WTC11 (cell line): ENCODE results near the gene CDH13. TPM values are rescaled to one million over a fixed set of nuclear protein-coding genes. Genes with fewer than 3 reads are reported as not detected.

ENCODE experiments used
- ATAC-seq: fragments of 200-7000 bp; cut with Tn5 transposase; 2 replicates; pipeline ENCODE4 v1.10.0; 2021; ENCODE audit warnings: mild to moderate bottlenecking, moderate library complexity
- CTCF ChIA-PET: fragments of 300-600 bp; sonication (Branson Sonifier 250); formaldehyde crosslinking; loops from one replicate; lab custom pipeline; 2021; ENCODE audit warnings: antibody characterized with exemption; lab: Charles Lee
- POLR2A ChIA-PET: fragments of 350-600 bp; sonication (Branson Sonifier 250); formaldehyde crosslinking; loops from one replicate; lab custom pipeline; 2021; ENCODE audit warnings: antibody characterized with exemption; lab: Charles Lee
- DNase-seq: peaks from one replicate; pipeline ENCODE4 v3.0.0; 2021; ENCODE audit warnings: low spot score
- H3K27ac Mint-ChIP-seq: 2 replicates; pipeline ENCODE4 v1.8.0; 2021; ENCODE audit warnings: mixed read lengths
- H3K27me3 Mint-ChIP-seq: 2 replicates; pipeline ENCODE4 v1.8.0; 2021; ENCODE audit warnings: low read depth, mild to moderate bottlenecking, moderate library complexity, mixed read lengths
- H3K36me3 Mint-ChIP-seq: 2 replicates; pipeline ENCODE4 v1.8.0; 2021; ENCODE audit warnings: mixed read lengths
- H3K4me1 Mint-ChIP-seq: 2 replicates; pipeline ENCODE4 v1.8.0; 2022; ENCODE audit warnings: mixed read lengths
- H3K4me3 Mint-ChIP-seq: 2 replicates; pipeline ENCODE4 v1.8.0; 2021; ENCODE audit warnings: mild to moderate bottlenecking, moderate library complexity, mixed read lengths
- H3K9me3 Mint-ChIP-seq: 2 replicates; pipeline ENCODE4 v1.8.0; 2021; ENCODE audit warnings: mixed read lengths
- ATF1 ChIP-seq: sonication (generic); formaldehyde crosslinking; IDR thresholded peaks from 2 replicates; pipeline ENCODE4 v1.8.1; 2023; ENCODE audit warnings: mild to moderate bottlenecking, moderate library complexity, missing genetic modification reagents
- CREB1 ChIP-seq: sonication (generic); formaldehyde crosslinking; IDR thresholded peaks from 2 replicates; pipeline ENCODE4 v1.8.0; 2023; ENCODE audit warnings: mild to moderate bottlenecking, missing genetic modification reagents
- CREM ChIP-seq: sonication (generic); formaldehyde crosslinking; IDR thresholded peaks from 2 replicates; pipeline ENCODE4 v1.8.1; 2022; ENCODE audit warnings: mild to moderate bottlenecking, missing genetic modification reagents, moderate library complexity
- ELF4 ChIP-seq: sonication (generic); formaldehyde crosslinking; IDR thresholded peaks from 2 replicates; pipeline ENCODE4 v1.8.1; 2022; ENCODE audit warnings: low read depth, mild to moderate bottlenecking, moderate library complexity, missing genetic modification reagents
- EMX1 ChIP-seq: fragments of 250-450 bp; sonication (Bioruptor Pico); IDR thresholded peaks from 2 replicates; pipeline ENCODE4 v1.8.0; 2021; ENCODE audit warnings: mild to moderate bottlenecking
- FOXJ3 ChIP-seq: sonication (generic); formaldehyde crosslinking; IDR thresholded peaks from 2 replicates; pipeline ENCODE4 v1.9.0; 2021; ENCODE audit warnings: missing genetic modification reagents, mild to moderate bottlenecking, borderline replicate concordance
- FOXP1 ChIP-seq: sonication (generic); formaldehyde crosslinking; IDR thresholded peaks from 2 replicates; pipeline ENCODE4 v1.8.0; 2022; ENCODE audit warnings: missing genetic modification reagents, mild to moderate bottlenecking, moderate library complexity, borderline replicate concordance
- GABPB1 ChIP-seq: sonication (generic); formaldehyde crosslinking; IDR thresholded peaks from 2 replicates; pipeline ENCODE4 v1.8.1; 2023; ENCODE audit warnings: mild to moderate bottlenecking, missing genetic modification reagents
- HMGA2 ChIP-seq: fragments of 250-450 bp; sonication (Bioruptor Pico); IDR thresholded peaks from 2 replicates; pipeline ENCODE4 v1.4.0; 2021; ENCODE audit warnings: mild to moderate bottlenecking, moderate library complexity
- JAZF1 ChIP-seq: fragments of 250-450 bp; sonication (Bioruptor Pico); IDR thresholded peaks from 2 replicates; pipeline ENCODE4 v1.9.0; 2021; ENCODE audit warnings: moderate library complexity, mild to moderate bottlenecking, inconsistent platforms
- KAT7 ChIP-seq: sonication (generic); formaldehyde crosslinking; IDR thresholded peaks from 2 replicates; pipeline ENCODE4 v1.8.1; 2023; ENCODE audit warnings: missing genetic modification reagents, mild to moderate bottlenecking, borderline replicate concordance
- MXD4 ChIP-seq: fragments of 250-450 bp; sonication (Bioruptor Pico); IDR thresholded peaks from 2 replicates; pipeline ENCODE4 v1.8.0; 2021; ENCODE audit warnings: mild to moderate bottlenecking, moderate library complexity, borderline replicate concordance
- MYBL2 ChIP-seq: sonication (generic); formaldehyde crosslinking; IDR thresholded peaks from 2 replicates; pipeline ENCODE4 v1.8.1; 2023; ENCODE audit warnings: mild to moderate bottlenecking, moderate library complexity, missing genetic modification reagents
- NR2C2 ChIP-seq: sonication (generic); formaldehyde crosslinking; IDR thresholded peaks from 2 replicates; pipeline ENCODE4 v1.8.0; 2022; ENCODE audit warnings: mild to moderate bottlenecking, missing genetic modification reagents
- PRRX2 ChIP-seq: fragments of 250-450 bp; sonication (Bioruptor Pico); IDR thresholded peaks from 2 replicates; pipeline ENCODE4 v1.8.0; 2021; ENCODE audit warnings: mild to moderate bottlenecking
- RELA ChIP-seq: sonication (generic); formaldehyde crosslinking; IDR thresholded peaks from 2 replicates; pipeline ENCODE4 v1.8.1; 2022; ENCODE audit warnings: missing genetic modification reagents, mild to moderate bottlenecking, borderline replicate concordance
- SMAD4 ChIP-seq: sonication (generic); formaldehyde crosslinking; IDR thresholded peaks from 2 replicates; pipeline ENCODE4 v1.8.0; 2022; ENCODE audit warnings: mild to moderate bottlenecking, missing genetic modification reagents
- total RNA-seq: library from RNA; stranded (reverse); gene quantifications from 3 replicates; pipeline ENCODE4 v1.2.3, GENCODE V29; 2021
- TF ChIP-seq, protein P1 (sequence below): sonication (generic); formaldehyde crosslinking; IDR thresholded peaks from 2 replicates; pipeline ENCODE4 v1.8.1; 2022; ENCODE audit warnings: missing genetic modification reagents, borderline replicate concordance
- TF ChIP-seq, protein P2 (sequence below): sonication (generic); formaldehyde crosslinking; IDR thresholded peaks from 2 replicates; pipeline ENCODE4 v1.8.1; 2022; ENCODE audit warnings: low read depth, missing genetic modification reagents, borderline replicate concordance
- TF ChIP-seq, protein P3 (sequence below): sonication (generic); formaldehyde crosslinking; IDR thresholded peaks from 2 replicates; pipeline ENCODE4 v1.8.1; 2023; ENCODE audit warnings: mild to moderate bottlenecking, missing genetic modification reagents, moderate library complexity
- TF ChIP-seq, protein P4 (sequence below): sonication (generic); formaldehyde crosslinking; IDR thresholded peaks from 2 replicates; pipeline ENCODE4 v1.8.0; 2022; ENCODE audit warnings: mild to moderate bottlenecking, missing genetic modification reagents
- TF ChIP-seq, protein P5 (sequence below): sonication (generic); formaldehyde crosslinking; IDR thresholded peaks from 2 replicates; pipeline ENCODE4 v1.8.1; 2023; ENCODE audit warnings: mild to moderate bottlenecking, moderate library complexity, missing genetic modification reagents
- TF ChIP-seq, protein P6 (sequence below): sonication (generic); formaldehyde crosslinking; IDR thresholded peaks from 2 replicates; pipeline ENCODE4 v1.8.0; 2022; ENCODE audit warnings: mild to moderate bottlenecking, missing genetic modification reagents
- TF ChIP-seq, protein P7 (sequence below): fragments of 200-600 bp; IDR thresholded peaks from 2 replicates; pipeline ENCODE4 v1.8.0; 2022; ENCODE audit warnings: antibody characterized with exemption
- TF ChIP-seq, protein P8 (sequence below): fragments of 250-450 bp; sonication (Bioruptor Pico); IDR thresholded peaks from 2 replicates; pipeline ENCODE4 v1.9.0; 2021; ENCODE audit warnings: mild to moderate bottlenecking

Gene CDH13
- total RNA-seq, 1 experiment from 2014 or later = 0.81 TPM

DNA sequence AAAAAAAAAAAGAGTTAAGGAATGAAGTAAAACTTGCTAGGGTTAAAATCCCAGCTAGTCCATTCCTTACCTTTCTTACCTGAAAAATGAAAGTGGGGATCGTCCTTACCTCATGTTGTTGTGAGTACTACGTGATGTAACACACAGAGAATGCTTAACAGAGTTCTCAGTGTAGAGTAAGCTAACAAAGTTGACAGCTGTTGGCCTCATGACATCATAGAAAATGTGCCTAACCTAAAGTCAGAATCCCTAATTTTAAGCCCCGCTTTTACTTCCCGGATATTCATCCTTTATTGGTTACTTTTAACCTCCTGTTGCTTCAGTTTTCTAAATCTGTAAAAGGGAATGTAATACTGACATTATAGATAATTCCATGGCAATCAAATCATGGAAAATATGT lies 675.2 kb downstream of the CDH13 start (continued):
- TF ChIP-seq, protein P1, sequence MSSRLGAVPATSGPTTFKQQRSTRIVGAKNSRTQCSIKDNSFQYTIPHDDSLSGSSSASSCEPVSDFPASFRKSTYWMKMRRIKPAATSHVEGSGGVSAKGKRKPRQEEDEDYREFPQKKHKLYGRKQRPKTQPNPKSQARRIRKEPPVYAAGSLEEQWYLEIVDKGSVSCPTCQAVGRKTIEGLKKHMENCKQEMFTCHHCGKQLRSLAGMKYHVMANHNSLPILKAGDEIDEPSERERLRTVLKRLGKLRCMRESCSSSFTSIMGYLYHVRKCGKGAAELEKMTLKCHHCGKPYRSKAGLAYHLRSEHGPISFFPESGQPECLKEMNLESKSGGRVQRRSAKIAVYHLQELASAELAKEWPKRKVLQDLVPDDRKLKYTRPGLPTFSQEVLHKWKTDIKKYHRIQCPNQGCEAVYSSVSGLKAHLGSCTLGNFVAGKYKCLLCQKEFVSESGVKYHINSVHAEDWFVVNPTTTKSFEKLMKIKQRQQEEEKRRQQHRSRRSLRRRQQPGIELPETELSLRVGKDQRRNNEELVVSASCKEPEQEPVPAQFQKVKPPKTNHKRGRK (CRISPR knock-in tag) = no peak
- no peak for TF ChIP-seq RELA
- no peak for TF ChIP-seq FOXP1 (CRISPR knock-in tag)
- TF ChIP-seq, protein P2, sequence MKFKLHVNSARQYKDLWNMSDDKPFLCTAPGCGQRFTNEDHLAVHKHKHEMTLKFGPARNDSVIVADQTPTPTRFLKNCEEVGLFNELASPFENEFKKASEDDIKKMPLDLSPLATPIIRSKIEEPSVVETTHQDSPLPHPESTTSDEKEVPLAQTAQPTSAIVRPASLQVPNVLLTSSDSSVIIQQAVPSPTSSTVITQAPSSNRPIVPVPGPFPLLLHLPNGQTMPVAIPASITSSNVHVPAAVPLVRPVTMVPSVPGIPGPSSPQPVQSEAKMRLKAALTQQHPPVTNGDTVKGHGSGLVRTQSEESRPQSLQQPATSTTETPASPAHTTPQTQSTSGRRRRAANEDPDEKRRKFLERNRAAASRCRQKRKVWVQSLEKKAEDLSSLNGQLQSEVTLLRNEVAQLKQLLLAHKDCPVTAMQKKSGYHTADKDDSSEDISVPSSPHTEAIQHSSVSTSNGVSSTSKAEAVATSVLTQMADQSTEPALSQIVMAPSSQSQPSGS (CRISPR knock-in tag) = no peak
- no peak for TF ChIP-seq HMGA2 (CRISPR knock-in tag)
- no peak for TF ChIP-seq ELF4 (CRISPR knock-in tag)
- TF ChIP-seq CREB1 (CRISPR knock-in tag) = no peak
- TF ChIP-seq, protein P3, sequence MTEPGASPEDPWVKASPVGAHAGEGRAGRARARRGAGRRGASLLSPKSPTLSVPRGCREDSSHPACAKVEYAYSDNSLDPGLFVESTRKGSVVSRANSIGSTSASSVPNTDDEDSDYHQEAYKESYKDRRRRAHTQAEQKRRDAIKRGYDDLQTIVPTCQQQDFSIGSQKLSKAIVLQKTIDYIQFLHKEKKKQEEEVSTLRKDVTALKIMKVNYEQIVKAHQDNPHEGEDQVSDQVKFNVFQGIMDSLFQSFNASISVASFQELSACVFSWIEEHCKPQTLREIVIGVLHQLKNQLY (CRISPR knock-in tag) = no peak
- TF ChIP-seq MYBL2 (CRISPR knock-in tag) = no peak
- no peak for TF ChIP-seq FOXJ3
- no peak for TF ChIP-seq GABPB1 (CRISPR knock-in tag)
- TF ChIP-seq, protein P4, sequence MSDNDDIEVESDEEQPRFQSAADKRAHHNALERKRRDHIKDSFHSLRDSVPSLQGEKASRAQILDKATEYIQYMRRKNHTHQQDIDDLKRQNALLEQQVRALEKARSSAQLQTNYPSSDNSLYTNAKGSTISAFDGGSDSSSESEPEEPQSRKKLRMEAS = no peak
- TF ChIP-seq NR2C2 (CRISPR knock-in tag) = no peak
- no peak for TF ChIP-seq MXD4 (CRISPR knock-in tag)
- TF ChIP-seq, protein P5, sequence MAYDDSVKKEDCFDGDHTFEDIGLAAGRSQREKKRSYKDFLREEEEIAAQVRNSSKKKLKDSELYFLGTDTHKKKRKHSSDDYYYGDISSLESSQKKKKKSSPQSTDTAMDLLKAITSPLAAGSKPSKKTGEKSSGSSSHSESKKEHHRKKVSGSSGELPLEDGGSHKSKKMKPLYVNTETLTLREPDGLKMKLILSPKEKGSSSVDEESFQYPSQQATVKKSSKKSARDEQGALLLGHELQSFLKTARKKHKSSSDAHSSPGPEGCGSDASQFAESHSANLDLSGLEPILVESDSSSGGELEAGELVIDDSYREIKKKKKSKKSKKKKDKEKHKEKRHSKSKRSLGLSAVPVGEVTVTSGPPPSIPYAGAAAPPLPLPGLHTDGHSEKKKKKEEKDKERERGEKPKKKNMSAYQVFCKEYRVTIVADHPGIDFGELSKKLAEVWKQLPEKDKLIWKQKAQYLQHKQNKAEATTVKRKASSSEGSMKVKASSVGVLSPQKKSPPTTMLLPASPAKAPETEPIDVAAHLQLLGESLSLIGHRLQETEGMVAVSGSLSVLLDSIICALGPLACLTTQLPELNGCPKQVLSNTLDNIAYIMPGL (CRISPR knock-in tag) = no peak

DNA sequence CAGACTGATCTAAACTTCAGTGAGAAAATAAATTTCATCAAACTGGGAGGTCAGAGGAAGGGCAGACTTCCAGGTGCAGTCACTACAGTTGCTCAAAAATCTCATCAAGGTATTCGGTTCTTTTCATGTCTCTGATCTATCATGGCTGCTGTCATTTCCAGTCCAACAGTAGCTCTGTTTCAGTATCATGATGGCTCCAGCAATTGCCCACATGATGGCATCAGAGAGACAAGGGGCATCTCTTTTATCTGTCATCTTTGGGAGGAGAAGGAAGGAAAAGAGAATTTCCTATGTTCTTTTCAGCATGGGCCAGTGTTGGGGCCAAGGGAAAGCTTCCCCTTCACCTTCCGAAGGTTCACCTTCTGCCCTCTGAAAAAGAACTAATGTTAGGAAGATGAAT lies 676.1 kb downstream of the CDH13 start:
- CTCF ChIA-PET = interaction anchor here (0.7 to 2.0 kb wide), 2 partner anchors 56 to 97 kb away, joined by 3 to 6 read pairs; no protein-coding TSS in a partner anchor

More for the DNA sequence above, 676.1 kb downstream of the CDH13 start:
- no peaks in the 10 kb centered on the region for H3K9me3 Mint-ChIP-seq
- no peak for ATAC-seq
- H3K4me3 Mint-ChIP-seq = no peak overlapping the region
- no peak for DNase-seq
- H3K4me1 Mint-ChIP-seq = peaks cover 5% of the 10 kb centered on the region
- no peaks in the 10 kb centered on the region for H3K27me3 Mint-ChIP-seq
- H3K27ac Mint-ChIP-seq = no peak overlapping the region
- TF ChIP-seq, protein P6, sequence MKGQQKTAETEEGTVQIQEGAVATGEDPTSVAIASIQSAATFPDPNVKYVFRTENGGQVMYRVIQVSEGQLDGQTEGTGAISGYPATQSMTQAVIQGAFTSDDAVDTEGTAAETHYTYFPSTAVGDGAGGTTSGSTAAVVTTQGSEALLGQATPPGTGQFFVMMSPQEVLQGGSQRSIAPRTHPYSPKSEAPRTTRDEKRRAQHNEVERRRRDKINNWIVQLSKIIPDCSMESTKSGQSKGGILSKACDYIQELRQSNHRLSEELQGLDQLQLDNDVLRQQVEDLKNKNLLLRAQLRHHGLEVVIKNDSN (CRISPR knock-in tag) = no peak
- TF ChIP-seq, protein P7, sequence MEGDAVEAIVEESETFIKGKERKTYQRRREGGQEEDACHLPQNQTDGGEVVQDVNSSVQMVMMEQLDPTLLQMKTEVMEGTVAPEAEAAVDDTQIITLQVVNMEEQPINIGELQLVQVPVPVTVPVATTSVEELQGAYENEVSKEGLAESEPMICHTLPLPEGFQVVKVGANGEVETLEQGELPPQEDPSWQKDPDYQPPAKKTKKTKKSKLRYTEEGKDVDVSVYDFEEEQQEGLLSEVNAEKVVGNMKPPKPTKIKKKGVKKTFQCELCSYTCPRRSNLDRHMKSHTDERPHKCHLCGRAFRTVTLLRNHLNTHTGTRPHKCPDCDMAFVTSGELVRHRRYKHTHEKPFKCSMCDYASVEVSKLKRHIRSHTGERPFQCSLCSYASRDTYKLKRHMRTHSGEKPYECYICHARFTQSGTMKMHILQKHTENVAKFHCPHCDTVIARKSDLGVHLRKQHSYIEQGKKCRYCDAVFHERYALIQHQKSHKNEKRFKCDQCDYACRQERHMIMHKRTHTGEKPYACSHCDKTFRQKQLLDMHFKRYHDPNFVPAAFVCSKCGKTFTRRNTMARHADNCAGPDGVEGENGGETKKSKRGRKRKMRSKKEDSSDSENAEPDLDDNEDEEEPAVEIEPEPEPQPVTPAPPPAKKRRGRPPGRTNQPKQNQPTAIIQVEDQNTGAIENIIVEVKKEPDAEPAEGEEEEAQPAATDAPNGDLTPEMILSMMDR = no peak
- TF ChIP-seq KAT7 (CRISPR knock-in tag) = no peak
- no peak for TF ChIP-seq JAZF1 (CRISPR knock-in tag)
- no peak for TF ChIP-seq CREM (CRISPR knock-in tag)
- no peak for TF ChIP-seq PRRX2
- no peak for TF ChIP-seq EMX1 (CRISPR knock-in tag)
- no peak for TF ChIP-seq MYBL2 (CRISPR knock-in tag)
- TF ChIP-seq, protein P2 (CRISPR knock-in tag) = no peak
- TF ChIP-seq, protein P8, sequence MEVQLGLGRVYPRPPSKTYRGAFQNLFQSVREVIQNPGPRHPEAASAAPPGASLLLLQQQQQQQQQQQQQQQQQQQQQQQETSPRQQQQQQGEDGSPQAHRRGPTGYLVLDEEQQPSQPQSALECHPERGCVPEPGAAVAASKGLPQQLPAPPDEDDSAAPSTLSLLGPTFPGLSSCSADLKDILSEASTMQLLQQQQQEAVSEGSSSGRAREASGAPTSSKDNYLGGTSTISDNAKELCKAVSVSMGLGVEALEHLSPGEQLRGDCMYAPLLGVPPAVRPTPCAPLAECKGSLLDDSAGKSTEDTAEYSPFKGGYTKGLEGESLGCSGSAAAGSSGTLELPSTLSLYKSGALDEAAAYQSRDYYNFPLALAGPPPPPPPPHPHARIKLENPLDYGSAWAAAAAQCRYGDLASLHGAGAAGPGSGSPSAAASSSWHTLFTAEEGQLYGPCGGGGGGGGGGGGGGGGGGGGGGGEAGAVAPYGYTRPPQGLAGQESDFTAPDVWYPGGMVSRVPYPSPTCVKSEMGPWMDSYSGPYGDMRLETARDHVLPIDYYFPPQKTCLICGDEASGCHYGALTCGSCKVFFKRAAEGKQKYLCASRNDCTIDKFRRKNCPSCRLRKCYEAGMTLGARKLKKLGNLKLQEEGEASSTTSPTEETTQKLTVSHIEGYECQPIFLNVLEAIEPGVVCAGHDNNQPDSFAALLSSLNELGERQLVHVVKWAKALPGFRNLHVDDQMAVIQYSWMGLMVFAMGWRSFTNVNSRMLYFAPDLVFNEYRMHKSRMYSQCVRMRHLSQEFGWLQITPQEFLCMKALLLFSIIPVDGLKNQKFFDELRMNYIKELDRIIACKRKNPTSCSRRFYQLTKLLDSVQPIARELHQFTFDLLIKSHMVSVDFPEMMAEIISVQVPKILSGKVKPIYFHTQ = no peak
- TF ChIP-seq SMAD4 (CRISPR knock-in tag) = no peak
- no peak for TF ChIP-seq CREB1 (CRISPR knock-in tag)
- no peak for TF ChIP-seq ATF1 (CRISPR knock-in tag)
- POLR2A ChIA-PET = no interaction called here
- no peaks in the 10 kb centered on the region for H3K36me3 Mint-ChIP-seq
